Spleen (tissue), 11 donors: ENCODE results near the gene LAMC1. TPM values are rescaled to one million over a fixed set of nuclear protein-coding genes. Genes with fewer than 3 reads are reported as not detected.
A peak's percentile ranks its signal among the peaks of the same experiment; 100 is the strongest.

Experiments used
- DNase-seq: peaks from one replicate; pipeline ENCODE4 v3.0.0-alpha.2; 2020
- H3K27ac ChIP-seq, 8 donors: fragments of 200-600 bp; sonication (generic) in 7 of 8; 1 replicate in 4 of 8; 2 replicates in 4 of 8; pipeline versions ENCODE4 v1.5.0 to v1.8.0; 2016 to 2021; ENCODE audit warnings: inconsistent platforms in 4 of 8, mild to moderate bottlenecking in 4 of 8, moderate library complexity in 1 of 8
- H3K27me3 ChIP-seq, 7 donors: fragments of 200-600 bp; sonication (generic) in 6 of 7; replicated peaks in 1 of 7; 1 replicate in 4 of 7; 2 replicates in 3 of 7; pipeline versions ENCODE4 v1.5.0 to v1.8.0; 2016 to 2021; ENCODE audit warnings: inconsistent platforms in 3 of 7, mild to moderate bottlenecking in 1 of 7
- H3K36me3 ChIP-seq, 6 donors: fragments of 200-600 bp; sonication (generic) in 5 of 6; 1 replicate in 4 of 6; 2 replicates in 2 of 6; pipeline versions ENCODE4 v1.5.0 to v1.8.0; 2016 to 2021; ENCODE audit warnings: inconsistent platforms in 2 of 6
- H3K4me1 ChIP-seq, 6 donors: fragments of 200-600 bp; sonication (generic) in 5 of 6; 1 replicate in 3 of 6; 2 replicates in 3 of 6; pipeline versions ENCODE4 v1.5.0 to v1.8.0; 2016 to 2021; ENCODE audit warnings: inconsistent platforms in 3 of 6
- H3K4me3 ChIP-seq, 8 donors: fragments of 200-600 bp; sonication (generic) in 7 of 8; 1 replicate in 4 of 8; 2 replicates in 4 of 8; pipeline versions ENCODE4 v1.5.0 to v1.8.0; 2016 to 2021; ENCODE audit warnings: inconsistent platforms in 4 of 8, mild to moderate bottlenecking in 4 of 8, moderate library complexity in 2 of 8
- H3K9me3 ChIP-seq, 8 donors: fragments of 200-600 bp; sonication (generic) in 7 of 8; 1 replicate in 4 of 8; 2 replicates in 4 of 8; pipeline versions ENCODE4 v1.5.0 to v1.8.0; 2016 to 2021; ENCODE audit warnings: inconsistent platforms in 4 of 8
- CTCF ChIP-seq, 11 experiments: fragments of 200-600 bp in 7 of 11; fragments of 450-650 bp in 4 of 11; sonication (generic) in 4 of 11; IDR thresholded peaks in 8 of 11; conservative IDR thresholded peaks in 3 of 11; 1 replicate in 7 of 11; 2 replicates in 4 of 11; pipeline versions ENCODE4 v1.4.0 to v1.8.0; 2016 to 2021; ENCODE audit warnings: antibody characterized with exemption in 11 of 11, inconsistent platforms in 4 of 11, mild to moderate bottlenecking in 1 of 11
- POLR2A ChIP-seq, 3 donors: fragments of 450-650 bp; IDR thresholded peaks; one replicate each; pipeline ENCODE4 v1.5.1; 2017; ENCODE audit warnings: antibody characterized with exemption in 3 of 3, mild to moderate bottlenecking in 1 of 3
- POLR2AphosphoS5 ChIP-seq, 3 donors: sonication (generic); formaldehyde crosslinking; IDR thresholded peaks; one replicate each; pipeline ENCODE4 v1.5.1; 2017; ENCODE audit warnings: antibody characterized with exemption in 3 of 3
- WGBS, 5 donors: extraction: QIAGEN DNeasy Blood & Tissue Kit in 3 of 5; methylation state at CpG; one replicate each; pipeline versions ENCODE4 v1.1.5 to v1.1.7; 2013 to 2018; 5-methylcytosine and 5-hydroxymethylcytosine counted together
- intact Hi-C: fragments of 100-400 bp; cut with DNase I; formaldehyde crosslinking; loops from one replicate; pipeline ENCODE4 v1.15.0; 2023; ENCODE audit warnings: low total_unique reads
- polyA plus RNA-seq, 3 donors: library from polyadenylated mRNA; stranded (reverse); fragments of 200-250 nt; gene quantifications; one replicate each; pipeline ENCODE4 v1.2.1, GENCODE V29; 2013
- total RNA-seq, 7 donors: library from RNA; depleted of rRNA in 3 of 7; stranded (reverse); fragments of >200 nt in 3 of 7; fragmentation: NEBNext Ultra II Directional in 4 of 7; extraction: Animal tissue kit (Norgen Biotek cat#: 25700) in 4 of 7; gene quantifications; one replicate each; pipeline versions ENCODE4 v1.1.0 to v1.2.1, GENCODE V29; 2016 to 2021
- donor health status: healthy with polysubstance abuse.
- donor health status: DM: no; HTN: no; CAD: no; lungs with moderate emphysema.
- donor health status: DM: no; HTN: no; CAD: no.
- donor health status: Bipolar disorder and iron deficiency.
- donor health status: healthy.
- donor health status: DM: no; HTN: no; CAD: no.
- donor health status: DM: yes; HTN: yes; CAD: no.

The LAMC1 gene
- total and polyA plus RNA-seq, 10 donors: 2.7 to 38.5 (median 30.5) TPM

DNA sequence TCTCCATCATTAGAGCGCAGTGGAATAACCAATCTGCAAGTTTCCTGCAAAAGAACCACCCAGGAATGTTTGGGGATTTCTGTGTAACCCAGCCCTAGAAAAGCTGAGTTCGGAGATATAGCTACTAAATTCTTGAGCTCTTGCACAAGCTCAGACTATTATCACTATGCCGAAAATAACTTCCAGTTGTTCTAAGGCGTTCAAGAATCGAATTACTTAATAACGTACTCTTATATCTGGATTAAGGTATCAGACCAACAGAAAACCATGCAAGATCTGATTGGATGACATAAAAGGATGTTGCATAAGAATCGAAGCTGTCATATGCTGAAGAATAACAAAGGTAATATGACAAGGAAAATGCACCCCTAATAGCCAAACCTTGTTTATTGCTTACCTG lies 155.3 kb downstream of the LAMC1 start:
- Histone ChIP-seq H3K27me3 (no peaks in the 10 kb centered on the region), H3K9me3 (no peaks in the 10 kb centered on the region), H3K4me3 (no peak overlapping the region), H3K27ac (no peak overlapping the region), H3K36me3 (no peaks in the 10 kb centered on the region), H3K4me1 (peaks cover 0 to 15% (median 10%) of the 10 kb centered on the region in 6 donors)
- TF ChIP-seq POLR2A (IDR thresholded peaks at IDR 0.05) (no peak), CTCF (IDR thresholded peaks at IDR 0.05 in 8 of 11, conservative IDR thresholded peaks at IDR 0.05 in 3 of 11) (no peak), POLR2AphosphoS5 (IDR thresholded peaks at IDR 0.05) (no peak)
- WGBS, 5 donors: 80 to 93% (median 84%) methylated on average over 7 of the region's 7 CpGs
- intact Hi-C loops: no loop called here
- DNase-seq: no peak

DNA sequence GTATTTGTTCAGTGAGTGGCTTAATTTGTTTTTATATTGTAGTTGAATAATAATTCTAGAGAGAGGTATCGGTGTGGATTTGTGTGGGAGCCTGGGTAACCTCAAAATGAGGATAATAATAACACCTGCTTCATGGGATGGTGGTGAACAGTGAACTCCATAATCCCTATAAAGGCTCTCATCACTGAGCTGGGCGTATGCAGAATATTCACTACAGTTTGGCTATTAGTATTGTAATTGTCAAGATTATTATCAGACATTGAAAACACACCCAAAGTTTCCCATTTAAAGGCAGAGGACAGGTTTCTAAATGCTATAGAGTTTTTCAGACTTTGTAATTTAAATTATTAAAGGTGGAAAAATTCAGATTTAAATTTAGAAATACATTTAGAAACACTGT lies 155.8 kb downstream of the LAMC1 start:
- Histone ChIP-seq H3K4me1 (peaks cover 0 to 15% (median 10%) of the 10 kb centered on the region in 6 donors), H3K4me3 (no peak overlapping the region), H3K36me3 (no peaks in the 10 kb centered on the region), H3K27me3 (no peaks in the 10 kb centered on the region), H3K27ac (no peak overlapping the region), H3K9me3 (no peaks in the 10 kb centered on the region)
- TF ChIP-seq CTCF (IDR thresholded peaks at IDR 0.05 in 8 of 11, conservative IDR thresholded peaks at IDR 0.05 in 3 of 11) (no peak), POLR2AphosphoS5 (IDR thresholded peaks at IDR 0.05) (no peak), POLR2A (IDR thresholded peaks at IDR 0.05) (no peak)
- 83 to 95% (median 94%) methylated on average over 2 of the region's 2 CpGs for WGBS, 5 donors
- intact Hi-C loops: no loop called here
- no peak for DNase-seq

GRCh38 chr1:183180218-183180617 lies 157.0 kb downstream of the LAMC1 start:
- no peak for DNase-seq
- H3K27me3 ChIP-seq: peaks cover 0 to 4% (median 0%) of the 10 kb centered on the region in 7 donors
- H3K27ac ChIP-seq: peak overlapping the region in 2 of 8 donors; percentile 22 to 40

GRCh38 chr1:183180634-183181056 lies 157.4 kb downstream of the LAMC1 start:
- TF ChIP-seq POLR2A (IDR thresholded peaks at IDR 0.05) (no peak), CTCF (IDR thresholded peaks at IDR 0.05 in 8 of 11, conservative IDR thresholded peaks at IDR 0.05 in 3 of 11) (no peak), POLR2AphosphoS5 (IDR thresholded peaks at IDR 0.05) (no peak)
- intact Hi-C loops: no loop called here
- WGBS, 5 donors: 25 to 63% (median 47%) methylated on average over 3 of the region's 3 CpGs
- DNase-seq: no peak
- no peaks in the 10 kb centered on the region for H3K36me3 ChIP-seq
- no peaks in the 10 kb centered on the region for H3K9me3 ChIP-seq
- no peak overlapping the region for H3K4me3 ChIP-seq
- peaks cover 0 to 15% (median 10%) of the 10 kb centered on the region in 6 donors for H3K4me1 ChIP-seq
- peaks cover 0 to 9% (median 4%) of the 10 kb centered on the region in 7 donors for H3K27me3 ChIP-seq
- H3K27ac ChIP-seq: peak overlapping the region in 2 of 8 donors; percentile 22 to 40

More at GRCh38 chr1:183180218-183180617, 157.0 kb downstream of the LAMC1 start:
- no peaks in the 10 kb centered on the region for H3K9me3 ChIP-seq
- H3K36me3 ChIP-seq: no peaks in the 10 kb centered on the region
- no peak overlapping the region for H3K4me3 ChIP-seq
- intact Hi-C loops: no loop called here
- WGBS, 5 donors: 21 to 29% (median 23%) methylated on average over 3 of the region's 3 CpGs
- TF ChIP-seq POLR2AphosphoS5 (IDR thresholded peaks at IDR 0.05) (no peak), POLR2A (IDR thresholded peaks at IDR 0.05) (no peak), CTCF (IDR thresholded peaks at IDR 0.05 in 8 of 11, conservative IDR thresholded peaks at IDR 0.05 in 3 of 11) (no peak)
- H3K4me1 ChIP-seq: peaks cover 0 to 15% (median 10%) of the 10 kb centered on the region in 6 donors
